Heart left ventricle (tissue), 13 donors: ENCODE data around the gene ZNF534.

ENCODE experiments used
- POLR2A ChIP-seq, 2 donors: fragments of 450-650 bp; IDR thresholded peaks; one replicate each; pipeline ENCODE4 v1.6.1; 2017; ENCODE audit warnings: antibody characterized with exemption in 2 of 2, mild to moderate bottlenecking in 2 of 2, moderate library complexity in 2 of 2
- TF ChIP-seq, protein P1 (sequence below), 12 donors: fragments of 200-600 bp; sonication (generic) in 4 of 12; IDR thresholded peaks; one replicate each; pipeline versions ENCODE4 v1.5.0 to v1.8.0; 2018 to 2022; ENCODE audit warnings: antibody characterized with exemption in 12 of 12, mild to moderate bottlenecking in 5 of 12
- donor health status: ischemic (EF 13 %, LVEDD 7.1; RV severe dilation, severe dysfunction).
- donor health status: DM: no; HTN: yes; CAD: no.
- donor health status: DM: no; HTN: no; CAD: no.
- donor health status: ischemic (EF 25% LVEDD 6.9; RV normal size, moderate dysfunction).
- donor health status: ischemic (EF 25% LVEDD 5.7; RV mildly dilated, moderate dysfunction).
- donor health status: ischemic (EF 35%, LVEDD 5.7; RV mildly dilated, moderate dysfunction).
- donor health status: nonischemic (EF 11% LVEDD 7.7; RV severe dilation, severe dysfunction).
- donor health status: DM: yes; HTN: yes; CAD: no.
- donor health status: PGD.
- donor health status: ischemic (EF 29% LVEDD 5.4; RV normal size, mild dysfunction).
- donor health status: nonischemic (EF 23%, LVEDD 6.1; RV moderate dilation, normal function).

DNA sequence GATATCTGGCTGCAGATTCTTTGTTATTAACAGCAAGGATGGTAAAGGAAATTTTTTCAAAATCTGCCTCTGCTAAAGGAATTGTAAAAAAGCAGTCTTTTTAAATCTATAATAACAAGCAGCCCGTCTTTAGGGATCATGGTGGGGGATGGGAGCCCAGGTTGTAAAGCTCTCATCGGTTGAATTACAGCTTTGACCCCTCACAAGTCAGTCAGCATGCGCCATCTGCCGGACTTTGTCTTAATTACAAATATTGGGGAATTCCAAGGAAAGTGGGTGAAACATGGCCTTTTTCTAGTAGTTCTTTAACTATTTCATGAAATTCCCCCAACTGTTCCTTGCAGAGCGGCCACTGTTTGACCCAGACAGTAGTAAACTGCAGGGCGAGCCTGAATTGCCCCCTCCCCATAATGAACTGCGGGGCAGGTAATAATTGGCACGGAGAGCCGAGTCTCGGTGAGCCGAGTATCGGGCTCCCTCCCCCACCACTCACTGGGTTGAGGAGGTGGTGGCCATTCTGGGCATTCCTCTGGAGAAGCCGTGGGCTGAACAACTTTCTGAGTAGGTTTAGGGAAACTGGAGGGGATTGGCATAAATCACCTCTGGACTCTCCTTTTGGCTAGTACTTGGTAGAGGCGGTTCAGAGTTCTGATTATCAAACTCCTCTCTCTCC, 36.0 kb downstream of the ZNF534 start:
- TF ChIP-seq POLR2A (IDR thresholded peaks at IDR 0.05), result no peak
- TF ChIP-seq, protein P1, sequence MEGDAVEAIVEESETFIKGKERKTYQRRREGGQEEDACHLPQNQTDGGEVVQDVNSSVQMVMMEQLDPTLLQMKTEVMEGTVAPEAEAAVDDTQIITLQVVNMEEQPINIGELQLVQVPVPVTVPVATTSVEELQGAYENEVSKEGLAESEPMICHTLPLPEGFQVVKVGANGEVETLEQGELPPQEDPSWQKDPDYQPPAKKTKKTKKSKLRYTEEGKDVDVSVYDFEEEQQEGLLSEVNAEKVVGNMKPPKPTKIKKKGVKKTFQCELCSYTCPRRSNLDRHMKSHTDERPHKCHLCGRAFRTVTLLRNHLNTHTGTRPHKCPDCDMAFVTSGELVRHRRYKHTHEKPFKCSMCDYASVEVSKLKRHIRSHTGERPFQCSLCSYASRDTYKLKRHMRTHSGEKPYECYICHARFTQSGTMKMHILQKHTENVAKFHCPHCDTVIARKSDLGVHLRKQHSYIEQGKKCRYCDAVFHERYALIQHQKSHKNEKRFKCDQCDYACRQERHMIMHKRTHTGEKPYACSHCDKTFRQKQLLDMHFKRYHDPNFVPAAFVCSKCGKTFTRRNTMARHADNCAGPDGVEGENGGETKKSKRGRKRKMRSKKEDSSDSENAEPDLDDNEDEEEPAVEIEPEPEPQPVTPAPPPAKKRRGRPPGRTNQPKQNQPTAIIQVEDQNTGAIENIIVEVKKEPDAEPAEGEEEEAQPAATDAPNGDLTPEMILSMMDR (IDR thresholded peaks at IDR 0.05), result no peak
